ENCODE data around the gene EYS. TPM values are rescaled to one million over a fixed set of nuclear protein-coding genes. Genes with fewer than 3 reads are reported as not detected.
"Not testable (repeated sequence)": the region's sequence is repeated elsewhere in the genome, so short reads cannot be mapped to it uniquely, and the experiment has no call there.

Gene EYS
- total and polyA plus RNA-seq, 9 of the 15 experiments (the other 6 are each of a cell fraction or from before 2014, with no cell fraction given) = 0.03 to 0.36 (median 0.10) TPM; not detected in 2

- TF ChIP-seq RAD21 (CRISPR knock-in tag; conservative IDR thresholded peaks at IDR 0.05 in 1 of 2, IDR thresholded peaks at IDR 0.05 in 1 of 2) = no peak
- TF ChIP-seq ZNF184 (CRISPR knock-in tag; IDR thresholded peaks at IDR 0.05) = no peak
- TF ChIP-seq HEY1 (CRISPR knock-in tag; IDR thresholded peaks at IDR 0.05; ENCODE audit: borderline replicate concordance) = no peak
- no peak for TF ChIP-seq ZNF707 (CRISPR knock-in tag; conservative IDR thresholded peaks at IDR 0.05)
- TF ChIP-seq EHMT2 (IDR thresholded peaks at IDR 0.05) = no peak
- no peak for TF ChIP-seq ZNF121 (CRISPR knock-in tag; conservative IDR thresholded peaks at IDR 0.05)
- TF ChIP-seq NONO (IDR thresholded peaks at IDR 0.05; ENCODE audit: low read depth in 2 of 2, low read length in 1 of 2) = no peak
- no peak for TF ChIP-seq NR3C1 (CRISPR knock-in tag; IDR thresholded peaks at IDR 0.05)
- no peak for TF ChIP-seq ZFP30 (CRISPR knock-in tag; IDR thresholded peaks at IDR 0.05; ENCODE audit: borderline replicate concordance)
Observed at GRCh38 chr6:65631711-65632110, 75.3 kb downstream of the EYS start (continued).

- H3K4me2 ChIP-seq (ENCODE audit: insufficient read depth, low read length); in situ Hi-C loops (cut with MboI); H3K9ac ChIP-seq (ENCODE audit: insufficient read depth in 1 of 2, low read depth in 2 of 2, low read length in 2 of 2); H2AFZ ChIP-seq (ENCODE audit: low read depth, low read length); intact Hi-C loops (cut with micrococcal nuclease); H3K9me3 ChIP-seq (replicated peaks; ENCODE audit: control insufficient read depth, insufficient read depth, low read depth, low read length); H3K79me2 ChIP-seq (ENCODE audit: control insufficient read depth, insufficient read depth, low read length); H3K27me3 ChIP-seq (ENCODE audit: control insufficient read depth in 2 of 2, insufficient read depth in 2 of 2, low read length in 2 of 2); H3K27ac ChIP-seq (ENCODE audit: extremely low read depth, low read depth, low read length); ATAC-seq; FAIRE-seq; H3K36me3 ChIP-seq (ENCODE audit: control insufficient read depth, insufficient read depth, low read length); H4K20me1 ChIP-seq (replicated peaks; ENCODE audit: control insufficient read depth, insufficient read depth, low read length); H3K9me1 ChIP-seq (ENCODE audit: control insufficient read depth, insufficient read depth, low read length); H3K4me3 ChIP-seq; H3K4me1 ChIP-seq (replicated peaks in 1 of 2; ENCODE audit: control insufficient read depth in 2 of 2, insufficient read depth in 2 of 2, low read length in 2 of 2); DNase-seq (ENCODE audit: extremely low read depth in 1 of 4, low spot score in 3 of 4); BruUV-seq (replicated peaks); CTCF ChIA-PET (ENCODE audit: low intra/inter-chr PET ratio); POLR2A ChIA-PET: not testable (repeated sequence)
- TF ChIP-seq TFAP4 (CRISPR knock-in tag; IDR thresholded peaks at IDR 0.05; ENCODE audit: borderline replicate concordance) = peak; percentile 63; the same call in 1 of the 2 replicates
- 18% methylated on average over 15 of the region's 35 CpGs for WGBS (ENCODE audit: insufficient coverage, low coverage, missing lambda C conversion rate)
Observed at GRCh38 chr6:65627434-65627999, 79.5 kb downstream of the EYS start.
